Activated T-helper 1 cell treated with anti-CD3 and anti-CD28 coated beads, Interleukin-12 subunit alpha, Interleukin-12 subunit beta, Interleukin-2, Interleukin-4 antibody, amounts not matched to agents 30 ng/mL and 10 ng/mL and 1 ng/mL, durations not matched to agents 14 hours and 24 hours and 36 hours (primary cell): ENCODE measurements around the gene RETN. TPM values are rescaled to one million over a fixed set of nuclear protein-coding genes. Genes with fewer than 3 reads are reported as not detected.

ENCODE experiments used
- DNase-seq: peaks from one replicate; pipeline ENCODE4 v3.0.0; 2021; ENCODE audit warnings: low spot score
- H3K27ac Mint-ChIP-seq: one replicate; pipeline ENCODE4 v1.8.0; 2021; ENCODE audit warnings: mild to moderate bottlenecking, mixed read lengths
- H3K27me3 Mint-ChIP-seq: one replicate; pipeline ENCODE4 v1.8.0; 2022; ENCODE audit warnings: mild to moderate bottlenecking, moderate library complexity, mixed read lengths; ENCODE audit not compliant: insufficient read depth
- H3K36me3 Mint-ChIP-seq: one replicate; pipeline ENCODE4 v1.8.0; 2021; ENCODE audit warnings: low read depth, mixed read lengths
- H3K4me1 Mint-ChIP-seq: one replicate; pipeline ENCODE4 v1.8.0; 2021; ENCODE audit warnings: low read depth, mixed read lengths
- H3K4me3 Mint-ChIP-seq: one replicate; pipeline ENCODE4 v1.8.0; 2021; ENCODE audit warnings: mild to moderate bottlenecking, moderate library complexity, mixed read lengths
- H3K9me3 Mint-ChIP-seq: one replicate; pipeline ENCODE4 v1.8.0; 2021; ENCODE audit warnings: mixed read lengths
- intact Hi-C: fragments of 100-400 bp; cut with micrococcal nuclease; formaldehyde crosslinking; loops from one replicate; pipeline ENCODE4 v1.15.1; 2024
- total RNA-seq: library from RNA; stranded (reverse); gene quantifications from 2 replicates; pipeline ENCODE4 v1.2.3, GENCODE V29; 2022

The RETN gene, protein sequence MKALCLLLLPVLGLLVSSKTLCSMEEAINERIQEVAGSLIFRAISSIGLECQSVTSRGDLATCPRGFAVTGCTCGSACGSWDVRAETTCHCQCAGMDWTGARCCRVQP
- not detected in 2 replicates for total RNA-seq

DNA sequence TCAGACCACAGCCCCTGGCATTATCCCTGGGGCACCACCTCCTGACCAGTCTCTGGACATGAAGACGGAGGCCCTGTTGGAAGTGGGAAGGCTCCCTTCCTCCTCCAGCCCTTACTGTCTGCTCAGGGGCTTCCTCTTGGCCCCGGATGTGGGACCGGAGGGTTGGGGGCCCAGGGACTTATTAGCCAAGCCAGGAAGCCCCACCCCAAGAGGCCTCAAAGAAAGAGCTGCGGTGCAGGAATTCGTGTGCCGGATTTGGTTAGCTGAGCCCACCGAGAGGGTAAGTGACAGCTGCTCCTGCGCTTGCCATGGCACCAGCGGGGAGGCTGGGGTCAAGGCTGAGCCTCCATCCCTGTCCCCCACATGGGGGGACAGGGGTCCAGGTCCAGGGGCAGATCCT, at the start of gene RETN:
Gene RETN (plus strand): TSS at position 208 of the 400 bp plus-strand sequence. CDS start 278 bp downstream, outside the sequence.
- DNase-seq, result no peak
- Mint-ChIP-seq H3K9me3 (no peaks in the 10 kb centered on the region), H3K4me1 (peaks cover 4% of the 10 kb centered on the region), H3K27ac (no peak within 1 kb of the TSS), H3K4me3 (no peak within 1 kb of the TSS), H3K27me3 (peaks cover 33% of the 10 kb centered on the region), H3K36me3 (no peaks in the 10 kb centered on the region)
- intact Hi-C loops, result no loop called here

DNA sequence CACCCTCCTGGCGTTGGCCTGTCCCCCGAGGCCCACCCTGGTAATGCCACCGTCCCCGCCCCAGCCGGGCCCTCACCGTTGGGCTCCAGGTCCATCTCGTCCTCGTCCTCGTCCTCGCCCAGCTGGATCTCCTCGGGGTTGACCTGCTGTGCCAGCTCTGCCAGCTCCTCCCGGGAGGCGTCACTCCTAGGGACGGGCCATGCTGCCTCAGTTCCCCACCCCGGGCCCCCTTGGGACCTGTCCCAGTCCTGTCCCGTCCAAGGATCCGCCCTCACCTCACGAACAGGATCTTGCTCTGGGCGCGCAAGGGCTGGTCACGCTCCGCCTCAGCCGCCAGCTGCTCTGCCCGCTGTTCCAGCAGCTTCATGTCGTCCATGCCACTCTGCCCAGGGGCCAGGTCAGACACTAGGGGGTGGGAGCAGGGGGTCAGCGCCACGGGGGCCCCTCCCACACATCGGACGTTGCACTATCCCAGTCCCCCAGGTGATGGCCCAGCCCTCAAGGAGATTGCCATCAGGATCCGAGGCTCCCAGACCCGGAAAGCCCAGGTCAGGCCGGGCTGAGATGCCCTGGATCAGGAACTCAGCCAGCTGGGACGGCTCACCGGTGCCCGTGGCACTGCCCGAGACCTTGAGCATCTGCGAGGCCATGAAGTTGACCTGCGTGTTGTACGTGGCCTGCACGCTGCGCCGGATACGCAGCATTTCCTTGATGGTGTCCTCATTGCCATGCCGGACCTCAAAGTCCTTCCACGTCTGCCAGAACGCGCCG, 49.0 kb upstream of the RETN start:
- H3K4me3 Mint-ChIP-seq, result no peak overlapping the region
- H3K4me1 Mint-ChIP-seq, result no peaks in the 10 kb centered on the region
- intact Hi-C loops, result no loop called here
- peaks cover 18% of the 10 kb centered on the region for H3K36me3 Mint-ChIP-seq
- H3K27me3 Mint-ChIP-seq, result no peaks in the 10 kb centered on the region
- no peak overlapping the region for H3K27ac Mint-ChIP-seq
- no peak for DNase-seq
- no peaks in the 10 kb centered on the region for H3K9me3 Mint-ChIP-seq

DNA sequence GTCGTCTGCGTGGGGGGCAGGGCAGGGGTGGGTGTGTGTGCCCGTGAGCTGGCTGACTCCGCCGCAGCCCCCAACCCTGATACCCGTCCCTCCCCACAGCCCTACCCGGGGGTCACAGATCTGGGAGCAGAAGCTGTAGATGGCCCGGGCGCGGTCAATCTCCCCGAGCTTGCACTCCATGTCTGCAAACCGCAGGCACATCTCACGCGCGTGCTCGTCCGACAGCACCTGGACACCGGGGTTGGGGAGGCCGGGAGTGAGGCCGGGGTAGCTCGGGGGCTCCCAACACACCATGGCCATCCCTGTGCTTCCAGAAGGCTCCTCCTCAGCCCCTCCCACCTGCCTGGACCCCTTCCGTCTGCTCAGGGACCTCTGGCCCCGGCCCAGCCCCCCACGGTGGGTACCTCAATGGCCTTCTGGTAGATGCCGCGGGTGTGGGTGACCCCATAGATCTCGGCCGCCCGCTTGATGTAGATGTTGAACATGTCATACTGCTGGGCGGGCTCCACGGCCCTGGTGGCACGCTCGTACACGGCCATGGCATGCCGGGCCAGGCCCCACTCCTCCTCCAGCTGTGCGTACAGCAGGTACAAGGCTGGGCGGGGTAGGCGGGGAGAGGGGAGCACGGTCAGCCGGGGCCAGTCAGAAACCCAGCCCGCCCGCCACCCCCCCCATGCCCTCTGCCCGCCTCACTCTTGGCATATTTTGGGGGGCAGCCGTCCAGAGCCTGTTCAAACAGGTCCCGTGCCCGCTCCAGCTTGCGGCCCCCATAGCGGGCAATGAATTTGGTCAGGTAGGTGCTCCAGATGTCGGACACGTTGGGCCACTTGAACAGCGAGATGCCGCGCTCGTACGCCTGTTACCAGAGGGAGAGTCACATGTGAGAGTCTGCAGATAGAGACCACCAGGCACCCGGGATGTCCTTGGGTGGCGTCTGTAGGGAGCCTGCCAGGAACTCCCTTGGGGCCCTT, 48.1 kb upstream of the RETN start:
- Mint-ChIP-seq H3K27ac (no peak overlapping the region), H3K4me3 (no peak overlapping the region), H3K36me3 (peaks cover 22% of the 10 kb centered on the region)

DNA sequence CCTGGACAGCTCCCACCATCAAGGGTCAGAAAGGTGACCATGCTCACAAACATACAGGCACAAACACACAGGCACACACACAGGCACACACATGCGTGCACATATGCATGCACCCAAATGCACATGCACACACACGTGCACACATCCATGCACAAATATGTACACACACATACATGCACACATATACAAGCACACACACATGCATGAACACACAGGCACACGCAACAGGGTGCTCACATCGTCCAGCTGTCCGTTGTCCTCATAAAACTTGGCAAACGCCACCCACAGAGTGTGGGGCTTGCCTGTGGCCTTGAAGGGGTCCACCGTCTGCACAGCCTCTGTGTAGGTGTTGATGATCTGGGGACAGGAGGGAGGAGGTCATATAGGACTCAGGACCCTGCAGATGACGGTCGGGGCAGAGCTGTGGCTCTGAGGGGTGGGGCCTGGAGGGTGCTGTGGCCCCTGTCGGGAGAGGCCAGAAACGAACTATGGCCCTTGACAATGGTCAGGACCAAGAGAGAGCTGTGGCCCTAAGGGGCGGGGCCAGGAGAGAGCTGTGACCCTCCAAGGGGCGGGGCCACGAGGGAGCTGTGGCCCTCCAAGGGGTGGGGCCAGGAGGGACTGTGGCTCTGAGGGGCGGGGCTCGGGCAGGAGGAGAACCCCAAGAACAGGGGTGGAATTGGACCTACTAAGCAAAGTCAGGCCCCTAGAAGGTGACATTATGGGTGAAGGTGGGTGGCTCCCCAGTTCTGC, 45.7 kb upstream of the RETN start:
- no peaks in the 10 kb centered on the region for H3K9me3 Mint-ChIP-seq
- intact Hi-C loops, result no loop called here
- H3K36me3 Mint-ChIP-seq, result peaks cover 24% of the 10 kb centered on the region
- no peak overlapping the region for H3K4me3 Mint-ChIP-seq
- no peaks in the 10 kb centered on the region for H3K27me3 Mint-ChIP-seq
- H3K27ac Mint-ChIP-seq, result no peak overlapping the region
- peaks cover 1% of the 10 kb centered on the region for H3K4me1 Mint-ChIP-seq
- no peak for DNase-seq

More for the DNA sequence above, 48.1 kb upstream of the RETN start:
- DNase-seq, result no peak
- H3K4me1 Mint-ChIP-seq, result no peaks in the 10 kb centered on the region
- no peaks in the 10 kb centered on the region for H3K27me3 Mint-ChIP-seq
- H3K9me3 Mint-ChIP-seq, result no peaks in the 10 kb centered on the region
- intact Hi-C loops, result no loop called here

DNA sequence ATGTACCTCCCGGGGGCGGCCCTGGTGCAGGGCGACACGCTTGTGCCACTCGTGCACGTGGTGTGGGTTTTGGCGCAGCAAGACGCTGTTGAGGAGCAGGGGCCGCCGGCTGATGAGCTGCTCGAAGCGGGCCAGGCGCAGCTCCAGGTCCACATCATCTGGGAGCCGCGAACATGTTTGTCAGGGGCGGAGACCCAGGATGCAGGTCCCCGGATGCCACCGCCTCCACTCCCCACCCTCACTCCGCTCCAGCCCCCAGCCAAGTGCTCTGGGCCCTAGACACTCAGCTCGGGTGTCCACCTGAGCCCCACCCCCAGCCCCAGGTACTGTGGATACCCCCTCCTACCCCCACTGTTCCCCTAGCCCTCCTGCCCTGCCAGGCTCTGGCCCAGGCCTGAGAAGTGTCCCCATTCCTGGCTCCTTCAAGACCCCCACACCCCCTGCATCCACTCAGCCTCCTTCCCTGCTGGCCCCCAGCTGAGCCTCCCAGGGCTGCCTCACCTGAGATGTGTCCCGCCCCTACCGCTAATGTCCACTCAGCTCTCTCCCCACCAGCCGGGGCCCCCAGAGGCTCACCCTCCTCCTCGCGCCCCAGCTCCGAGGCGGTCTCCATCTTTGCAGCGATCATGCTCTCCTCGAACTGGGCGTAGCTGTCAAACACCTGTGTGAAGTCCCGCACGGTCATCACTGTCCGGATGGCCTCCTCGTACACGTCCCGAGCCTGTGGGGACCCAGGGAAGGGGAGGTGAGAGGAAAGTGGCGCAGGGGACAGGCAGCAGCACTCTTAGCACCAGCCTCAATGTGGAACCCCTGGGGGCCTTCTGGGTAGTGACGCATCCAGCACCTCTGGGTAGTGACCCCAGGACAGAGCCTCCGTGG, 44.9 kb upstream of the RETN start:
- Mint-ChIP-seq H3K9me3 (no peaks in the 10 kb centered on the region), H3K36me3 (peaks cover 21% of the 10 kb centered on the region), H3K27ac (no peak overlapping the region), H3K4me1 (peaks cover 10% of the 10 kb centered on the region), H3K4me3 (no peak overlapping the region), H3K27me3 (no peaks in the 10 kb centered on the region)
- no peak for DNase-seq
- intact Hi-C loops, result no loop called here

DNA sequence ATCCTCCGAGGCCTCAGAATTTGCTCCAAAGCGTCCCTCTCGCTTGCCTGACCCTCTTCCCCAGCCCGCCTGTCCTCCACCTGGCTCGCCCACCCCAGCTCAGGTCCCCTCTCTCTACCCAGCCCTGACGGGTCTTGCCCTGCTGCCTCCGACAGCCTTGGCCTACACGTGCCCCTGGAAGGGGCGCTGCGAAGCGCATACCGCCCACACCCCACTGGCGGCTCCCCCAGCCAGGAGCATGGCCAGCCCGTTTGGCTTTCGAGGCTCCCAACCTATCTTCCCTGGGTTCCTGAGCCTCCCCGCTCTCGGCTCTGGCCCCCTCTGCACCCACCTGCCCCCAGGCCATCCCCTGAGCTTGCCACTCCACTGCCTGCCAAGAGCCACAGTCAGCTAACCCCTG, 44.0 kb upstream of the RETN start:
- intact Hi-C loops, result no loop called here
- peaks cover 28% of the 10 kb centered on the region for H3K36me3 Mint-ChIP-seq
- no peak overlapping the region for H3K4me3 Mint-ChIP-seq
- no peak overlapping the region for H3K27ac Mint-ChIP-seq
- no peaks in the 10 kb centered on the region for H3K27me3 Mint-ChIP-seq
- peaks cover 18% of the 10 kb centered on the region for H3K4me1 Mint-ChIP-seq
- H3K9me3 Mint-ChIP-seq, result no peaks in the 10 kb centered on the region
- DNase-seq, result no peak

DNA sequence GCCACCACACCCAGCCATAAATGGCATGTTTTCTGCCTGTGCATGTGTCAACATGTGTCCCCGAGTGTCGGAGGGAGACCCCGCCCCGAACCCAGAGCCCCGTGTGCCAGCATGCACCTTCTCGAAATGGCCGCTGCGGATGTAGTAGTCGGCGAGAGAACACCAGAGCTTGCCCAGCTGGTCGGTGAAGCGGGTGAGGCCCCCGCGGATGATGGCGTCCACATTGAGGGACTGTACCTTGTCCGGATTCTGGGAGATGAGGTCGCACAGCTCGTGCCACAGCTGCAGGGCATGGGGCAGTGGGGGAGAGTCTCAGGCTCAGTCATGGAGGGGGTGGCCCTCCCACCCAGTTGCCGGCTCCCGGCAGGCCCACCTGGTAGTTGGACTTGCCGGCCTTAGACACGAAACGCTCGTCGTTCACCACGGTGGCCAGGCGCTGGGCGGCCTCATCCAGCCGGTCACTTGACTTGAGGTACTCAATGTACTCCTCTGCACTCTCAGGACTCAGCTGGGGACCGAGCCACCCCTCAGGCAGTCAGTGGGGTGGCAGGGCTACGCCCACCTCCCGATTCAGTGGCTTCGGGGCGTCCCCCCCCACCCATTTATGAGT, 43.0 kb upstream of the RETN start:
- intact Hi-C loops, result no loop called here
- Mint-ChIP-seq H3K27me3 (no peaks in the 10 kb centered on the region), H3K4me3 (no peak overlapping the region)

DNA sequence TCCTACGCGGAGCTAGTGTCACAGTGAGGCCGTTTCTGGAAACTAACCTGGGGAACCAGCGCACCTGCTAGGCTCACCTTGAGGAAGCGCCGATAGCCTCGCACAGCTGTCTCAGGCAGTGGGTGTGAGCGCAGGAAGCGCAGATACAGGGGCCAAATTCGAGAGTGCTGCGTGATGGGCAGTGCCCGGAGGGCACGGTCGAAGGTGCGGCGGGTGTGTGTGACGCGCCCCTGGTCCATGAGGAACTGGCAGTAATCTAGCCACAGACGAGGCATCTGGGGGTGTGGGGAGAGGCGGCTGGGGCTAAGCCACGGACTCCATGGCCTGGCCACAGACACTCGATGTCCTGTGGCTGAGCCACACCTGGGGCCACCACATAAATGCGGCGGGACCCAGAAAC, 41.7 kb upstream of the RETN start:
- H3K27me3 Mint-ChIP-seq, result no peaks in the 10 kb centered on the region
- no peak overlapping the region for H3K4me3 Mint-ChIP-seq
- H3K36me3 Mint-ChIP-seq, result peaks cover 22% of the 10 kb centered on the region
- intact Hi-C loops, result no loop called here
- no peak overlapping the region for H3K27ac Mint-ChIP-seq
- no peak for DNase-seq
- no peaks in the 10 kb centered on the region for H3K9me3 Mint-ChIP-seq
- peaks cover 31% of the 10 kb centered on the region for H3K4me1 Mint-ChIP-seq

More for the DNA sequence above, 43.0 kb upstream of the RETN start:
- peaks cover 29% of the 10 kb centered on the region for H3K4me1 Mint-ChIP-seq
- peaks cover 28% of the 10 kb centered on the region for H3K36me3 Mint-ChIP-seq
- DNase-seq, result no peak
- no peak overlapping the region for H3K27ac Mint-ChIP-seq
- no peaks in the 10 kb centered on the region for H3K9me3 Mint-ChIP-seq

DNA sequence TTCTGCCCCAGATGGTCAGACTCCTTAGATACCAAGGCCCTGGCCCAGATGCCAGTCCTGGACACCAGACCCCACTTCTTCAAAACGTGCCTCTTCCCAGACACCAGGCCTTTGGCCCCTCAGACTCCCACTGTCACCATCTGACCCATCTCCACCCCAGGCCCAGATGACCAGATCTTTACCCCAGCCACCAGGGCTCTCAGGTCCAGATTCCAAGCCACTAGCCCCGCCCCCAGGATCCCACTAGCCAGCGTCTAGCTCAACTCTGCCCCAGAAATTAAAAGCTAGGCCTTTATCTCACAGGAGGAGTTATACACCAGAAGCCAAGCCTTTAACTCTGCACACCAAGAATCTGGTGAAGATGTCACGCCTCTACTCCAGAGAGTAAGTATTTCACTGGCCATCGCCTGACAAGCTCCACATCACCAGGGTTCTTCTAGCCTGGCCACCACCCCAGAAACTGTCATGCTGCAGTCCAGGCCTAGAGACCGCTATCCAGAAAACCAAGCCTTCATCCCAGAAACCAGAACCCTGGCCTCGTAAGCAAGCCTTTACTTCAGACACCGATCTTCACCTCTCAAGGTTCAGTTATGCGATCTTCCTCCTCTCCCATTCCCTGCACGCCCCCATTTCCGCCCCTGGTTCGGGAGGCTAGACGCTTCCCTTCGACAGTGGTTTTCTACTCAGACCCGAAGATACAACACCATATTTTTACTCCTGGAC, 40.1 kb upstream of the RETN start:
- H3K4me3 Mint-ChIP-seq, result peak overlapping the region; percentile 98
- peaks cover 15% of the 10 kb centered on the region for H3K36me3 Mint-ChIP-seq
- no peaks in the 10 kb centered on the region for H3K27me3 Mint-ChIP-seq
- no peak for DNase-seq
- H3K4me1 Mint-ChIP-seq, result peaks cover 31% of the 10 kb centered on the region
- intact Hi-C loops, result loop anchor here (1.0 to 2.0 kb wide), 4 partner anchors 9 to 93 kb away; partner anchors contain the start of genes PNPLA6 and STXBP2
- H3K27ac Mint-ChIP-seq, result peak overlapping the region; percentile 98
- H3K9me3 Mint-ChIP-seq, result no peaks in the 10 kb centered on the region

DNA sequence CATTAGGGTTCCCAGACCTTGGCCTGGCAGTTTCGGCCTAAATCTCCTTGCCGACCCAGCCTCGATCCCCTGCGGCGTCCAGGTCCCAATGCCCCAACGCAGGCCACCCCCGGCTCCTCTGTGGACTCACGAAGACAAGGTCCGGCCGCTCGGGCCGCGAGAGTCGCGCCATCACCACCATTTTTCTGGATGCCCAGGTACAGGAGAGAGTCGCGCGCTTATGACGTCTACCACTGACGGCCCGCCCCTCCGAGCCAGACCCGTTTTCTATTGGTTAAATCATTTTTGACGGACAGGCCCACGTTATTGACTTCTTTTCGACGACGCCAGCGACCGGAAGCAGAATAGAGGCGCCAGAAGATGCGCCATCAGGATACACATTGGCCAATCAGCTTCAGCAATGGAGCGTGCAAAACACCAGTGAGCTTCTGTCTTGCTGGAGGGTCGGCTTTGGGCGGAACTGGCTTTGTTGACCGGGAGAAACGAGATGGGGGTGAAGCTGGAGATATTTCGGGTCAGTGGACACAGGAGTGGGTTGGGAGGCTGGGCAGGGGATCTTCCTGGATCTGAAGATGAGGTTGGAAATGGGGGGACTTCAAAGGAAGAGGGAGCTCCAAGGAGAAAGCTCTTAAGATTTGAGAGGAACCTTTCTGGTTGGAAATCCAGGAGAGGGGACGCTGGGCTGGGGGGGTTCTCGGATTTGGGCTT, 39.3 kb upstream of the RETN start, which contains the start of the genes PET100 and XAB2:
Gene PET100 (plus strand): TSS at position 447 of the 708 bp plus-strand sequence. CDS start 41 bp downstream, at position 488.
Gene XAB2 (minus strand): TSS at position 199 of the 708 bp plus-strand sequence. CDS start 18 bp downstream, at position 181.
- H3K4me3 Mint-ChIP-seq, result peak within 1 kb of the TSS; percentile 98
- intact Hi-C loops, result loop anchor here (1.0 to 2.0 kb wide), 4 partner anchors 8 to 94 kb away; partner anchors contain the start of genes PNPLA6 and STXBP2
- H3K36me3 Mint-ChIP-seq, result peaks cover 15% of the 10 kb centered on the region
- H3K4me1 Mint-ChIP-seq, result peaks cover 31% of the 10 kb centered on the region
- H3K27me3 Mint-ChIP-seq, result no peaks in the 10 kb centered on the region
- DNase-seq, result peak; percentile 93
- peak within 1 kb of the TSS; percentile 98 for H3K27ac Mint-ChIP-seq
- H3K9me3 Mint-ChIP-seq, result no peaks in the 10 kb centered on the region
